Measurements from ENCODE around the gene GRAMD1B.

The GRAMD1B gene

GRCh38 chr11:123584737-123585136 lies 154.7 kb downstream of the GRAMD1B start:
- Histone ChIP-seq H2BK120ac (ENCODE audit: insufficient read depth, low read length, poor library complexity) (no peak overlapping the region), H2BK5ac (ENCODE audit: low read depth, low read length, poor library complexity) (no peak overlapping the region), H4K91ac (ENCODE audit: low read depth, low read length) (no peak overlapping the region), H4K8ac (ENCODE audit: low read depth, low read length) (no peak overlapping the region), H3K18ac (ENCODE audit: low read length) (no peak overlapping the region), H2BK12ac (ENCODE audit: low read length) (no peak overlapping the region), H3K4me1 (ENCODE audit: control insufficient read depth in 1 of 2, insufficient read depth in 2 of 2, low read length in 2 of 2) (peaks cover 9 to 11% of the 10 kb centered on the region in 2 experiments), H2AK5ac (ENCODE audit: low read length) (no peak overlapping the region), H3K27me3 (ENCODE audit: insufficient read depth, low read length) (no peaks in the 10 kb centered on the region), H3K79me1 (ENCODE audit: low read length) (no peaks in the 10 kb centered on the region), H2AFZ (ENCODE audit: insufficient read depth, low read length, poor library complexity) (no peak overlapping the region), H3K79me2 (ENCODE audit: control insufficient read depth, insufficient read depth, low read length, poor library complexity) (no peaks in the 10 kb centered on the region), H3K23ac (ENCODE audit: low read length) (no peak overlapping the region), H3K36me3 (ENCODE audit: control insufficient read depth in 1 of 2, insufficient read depth in 2 of 2, low read length in 2 of 2) (no peaks in the 10 kb centered on the region), H3K9me3 (ENCODE audit: insufficient read depth, low read depth, low read length) (peaks cover 3% of the 10 kb centered on the region), H3K9ac (ENCODE audit: low read length) (no peak overlapping the region), H3K27ac (ENCODE audit: low read depth, low read length) (no peak overlapping the region), H3K4ac (ENCODE audit: low read depth, low read length) (no peak overlapping the region), H3K4me2 (ENCODE audit: low read length) (no peak overlapping the region), H3K4me3 (ENCODE audit: low read depth, low read length) (no peak overlapping the region), H3K14ac (ENCODE audit: low read length) (no peak overlapping the region), H4K12ac (ENCODE audit: low read depth, low read length) (no peak overlapping the region)
- WGBS (ENCODE audit: extremely low coverage, insufficient coverage, insufficient read length) = no CpG with 5 or more reads among the region's 7 CpGs
- DNase-seq = no peak

DNA sequence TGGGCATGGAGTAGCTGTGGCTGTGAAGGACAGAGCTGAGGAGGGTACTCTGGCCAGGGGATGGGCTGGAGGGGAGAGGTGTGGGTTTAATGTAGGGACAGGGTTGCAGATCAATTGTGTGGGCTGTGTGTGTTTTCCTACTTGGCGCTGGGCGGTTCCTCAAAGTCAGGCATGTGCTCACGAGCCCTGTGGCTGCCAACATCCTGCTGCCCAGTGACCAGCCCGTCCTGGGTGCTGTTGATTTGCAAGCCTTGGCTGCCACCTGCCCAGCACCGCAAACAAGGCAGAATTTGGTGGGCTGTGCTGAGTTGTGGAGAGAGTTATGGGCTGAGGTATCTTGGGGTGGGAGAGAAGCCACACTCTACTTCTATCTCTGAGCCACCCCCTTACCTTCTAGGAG lies 155.1 kb downstream of the GRAMD1B start:
- Histone ChIP-seq H3K4me3 (ENCODE audit: low read depth, low read length) (no peak overlapping the region), H3K4ac (ENCODE audit: low read depth, low read length) (no peak overlapping the region), H2BK120ac (ENCODE audit: insufficient read depth, low read length, poor library complexity) (no peak overlapping the region), H2BK12ac (ENCODE audit: low read length) (no peak overlapping the region), H3K27me3 (ENCODE audit: insufficient read depth, low read length) (no peaks in the 10 kb centered on the region), H3K4me2 (ENCODE audit: low read length) (no peak overlapping the region), H3K4me1 (ENCODE audit: control insufficient read depth in 1 of 2, insufficient read depth in 2 of 2, low read length in 2 of 2) (peaks cover 9 to 11% of the 10 kb centered on the region in 2 experiments), H2AFZ (ENCODE audit: insufficient read depth, low read length, poor library complexity) (no peak overlapping the region), H3K27ac (ENCODE audit: low read depth, low read length) (no peak overlapping the region), H3K14ac (ENCODE audit: low read length) (no peak overlapping the region), H3K9ac (ENCODE audit: low read length) (no peak overlapping the region), H3K23ac (ENCODE audit: low read length) (no peak overlapping the region), H3K79me1 (ENCODE audit: low read length) (no peaks in the 10 kb centered on the region), H3K36me3 (ENCODE audit: control insufficient read depth in 1 of 2, insufficient read depth in 2 of 2, low read length in 2 of 2) (no peaks in the 10 kb centered on the region), H4K8ac (ENCODE audit: low read depth, low read length) (no peak overlapping the region), H4K12ac (ENCODE audit: low read depth, low read length) (no peak overlapping the region), H3K9me3 (ENCODE audit: insufficient read depth, low read depth, low read length) (peaks cover 3% of the 10 kb centered on the region), H2BK5ac (ENCODE audit: low read depth, low read length, poor library complexity) (no peak overlapping the region), H2AK5ac (ENCODE audit: low read length) (no peak overlapping the region), H3K18ac (ENCODE audit: low read length) (no peak overlapping the region), H4K91ac (ENCODE audit: low read depth, low read length) (no peak overlapping the region), H3K79me2 (ENCODE audit: control insufficient read depth, insufficient read depth, low read length, poor library complexity) (no peaks in the 10 kb centered on the region)
- DNase-seq = no peak
- no CpG with 5 or more reads among the region's 5 CpGs for WGBS (ENCODE audit: extremely low coverage, insufficient coverage, insufficient read length)

DNA sequence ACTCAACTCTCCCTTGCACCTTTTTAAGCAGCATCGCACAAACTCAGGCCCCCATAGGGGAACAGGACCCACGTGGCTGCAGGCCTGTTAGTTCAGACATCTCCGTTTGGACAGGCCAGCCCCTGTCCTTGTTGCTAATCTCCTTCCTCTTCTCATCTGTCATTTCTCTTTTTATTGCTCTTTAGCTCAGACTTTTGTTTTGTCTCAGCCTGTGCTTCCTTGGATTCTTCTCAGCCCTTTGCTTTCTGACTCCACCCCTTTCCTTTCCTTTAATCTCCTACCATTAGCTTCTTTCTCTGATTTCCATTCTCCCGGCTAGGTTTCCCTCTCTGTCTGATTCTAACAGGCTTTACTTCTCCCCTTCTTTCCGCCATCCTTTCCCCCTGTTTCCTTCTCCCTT lies 155.6 kb downstream of the GRAMD1B start:
- Histone ChIP-seq H2AK5ac (ENCODE audit: low read length) (no peak overlapping the region), H3K9ac (ENCODE audit: low read length) (no peak overlapping the region), H3K27me3 (ENCODE audit: insufficient read depth, low read length) (no peaks in the 10 kb centered on the region), H3K14ac (ENCODE audit: low read length) (no peak overlapping the region), H3K4me3 (ENCODE audit: low read depth, low read length) (no peak overlapping the region), H2AFZ (ENCODE audit: insufficient read depth, low read length, poor library complexity) (no peak overlapping the region), H2BK12ac (ENCODE audit: low read length) (no peak overlapping the region), H3K4me2 (ENCODE audit: low read length) (no peak overlapping the region), H3K79me1 (ENCODE audit: low read length) (no peaks in the 10 kb centered on the region), H3K79me2 (ENCODE audit: control insufficient read depth, insufficient read depth, low read length, poor library complexity) (no peaks in the 10 kb centered on the region), H3K4ac (ENCODE audit: low read depth, low read length) (no peak overlapping the region), H4K91ac (ENCODE audit: low read depth, low read length) (no peak overlapping the region), H3K23ac (ENCODE audit: low read length) (no peak overlapping the region), H3K9me3 (ENCODE audit: insufficient read depth, low read depth, low read length) (peaks cover 3% of the 10 kb centered on the region), H3K27ac (ENCODE audit: low read depth, low read length) (no peak overlapping the region), H4K8ac (ENCODE audit: low read depth, low read length) (no peak overlapping the region), H4K12ac (ENCODE audit: low read depth, low read length) (no peak overlapping the region), H2BK5ac (ENCODE audit: low read depth, low read length, poor library complexity) (no peak overlapping the region), H3K4me1 (ENCODE audit: control insufficient read depth in 1 of 2, insufficient read depth in 2 of 2, low read length in 2 of 2) (peaks cover 9 to 11% of the 10 kb centered on the region in 2 experiments), H2BK120ac (ENCODE audit: insufficient read depth, low read length, poor library complexity) (no peak overlapping the region), H3K36me3 (ENCODE audit: control insufficient read depth in 1 of 2, insufficient read depth in 2 of 2, low read length in 2 of 2) (no peaks in the 10 kb centered on the region), H3K18ac (ENCODE audit: low read length) (no peak overlapping the region)
- WGBS (ENCODE audit: extremely low coverage, insufficient coverage, insufficient read length) = no CpG with 5 or more reads among the region's 5 CpGs
- DNase-seq = no peak

DNA sequence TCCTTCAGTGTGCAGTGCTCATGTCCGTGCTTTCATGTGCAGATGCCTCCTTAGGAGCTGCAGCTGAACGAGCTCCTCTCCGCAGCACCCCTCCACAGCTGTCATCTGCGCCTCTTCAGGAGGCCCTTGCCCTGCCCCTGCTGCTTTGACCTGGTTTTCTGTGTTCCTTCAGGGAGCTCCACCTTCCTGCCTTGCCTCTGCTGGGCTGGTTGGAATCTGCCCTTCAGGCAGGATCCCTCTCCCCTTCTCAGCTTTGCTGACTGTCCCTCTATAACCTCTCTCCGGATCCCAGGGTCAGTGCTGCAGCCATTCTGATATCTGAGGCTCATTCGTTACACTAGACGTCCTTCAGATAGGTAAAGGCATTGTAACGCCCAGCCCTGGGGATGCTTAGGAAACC lies 156.5 kb downstream of the GRAMD1B start:
- no peak overlapping the region for H3K14ac ChIP-seq (ENCODE audit: low read length)
- no peak overlapping the region for H2BK5ac ChIP-seq (ENCODE audit: low read depth, low read length, poor library complexity)
- no peak overlapping the region for H3K18ac ChIP-seq (ENCODE audit: low read length)
- no peak overlapping the region for H3K23ac ChIP-seq (ENCODE audit: low read length)
- peaks cover 9 to 11% of the 10 kb centered on the region in 2 experiments for H3K4me1 ChIP-seq (ENCODE audit: control insufficient read depth in 1 of 2, insufficient read depth in 2 of 2, low read length in 2 of 2)
- H2BK120ac ChIP-seq (ENCODE audit: insufficient read depth, low read length, poor library complexity) = no peak overlapping the region
- no peak overlapping the region for H3K27ac ChIP-seq (ENCODE audit: low read depth, low read length)
- H3K9me3 ChIP-seq (ENCODE audit: insufficient read depth, low read depth, low read length) = peaks cover 3% of the 10 kb centered on the region
- H3K79me2 ChIP-seq (ENCODE audit: control insufficient read depth, insufficient read depth, low read length, poor library complexity) = no peaks in the 10 kb centered on the region
- no peak overlapping the region for H2BK12ac ChIP-seq (ENCODE audit: low read length)
- H4K8ac ChIP-seq (ENCODE audit: low read depth, low read length) = no peak overlapping the region
- no peak overlapping the region for H3K4me3 ChIP-seq (ENCODE audit: low read depth, low read length)
- no peak overlapping the region for H4K12ac ChIP-seq (ENCODE audit: low read depth, low read length)
- H3K4ac ChIP-seq (ENCODE audit: low read depth, low read length) = no peak overlapping the region
- WGBS (ENCODE audit: extremely low coverage, insufficient coverage, insufficient read length) = no CpG with 5 or more reads among the region's 8 CpGs
- no peak overlapping the region for H2AK5ac ChIP-seq (ENCODE audit: low read length)
- no peak overlapping the region for H2AFZ ChIP-seq (ENCODE audit: insufficient read depth, low read length, poor library complexity)
- no peaks in the 10 kb centered on the region for H3K27me3 ChIP-seq (ENCODE audit: insufficient read depth, low read length)
- no peak overlapping the region for H3K9ac ChIP-seq (ENCODE audit: low read length)
- no peaks in the 10 kb centered on the region for H3K79me1 ChIP-seq (ENCODE audit: low read length)
- H3K36me3 ChIP-seq (ENCODE audit: control insufficient read depth in 1 of 2, insufficient read depth in 2 of 2, low read length in 2 of 2) = no peaks in the 10 kb centered on the region
- no peak overlapping the region for H4K91ac ChIP-seq (ENCODE audit: low read depth, low read length)
- H3K4me2 ChIP-seq (ENCODE audit: low read length) = no peak overlapping the region
- no peak for DNase-seq
